Measurements from ENCODE around the gene HSP90AA1. TPM values are rescaled to one million over a fixed set of nuclear protein-coding genes. Genes with fewer than 3 reads are reported as not detected.

Gene HSP90AA1
- total RNA-seq, 1 experiment from 2014 or later: 464 TPM

GRCh38 chr14:102033241-102033640 is 53.6 kb downstream of the HSP90AA1 start:
- Histone ChIP-seq H3K27me3 (replicated peaks; ENCODE audit: control insufficient read depth, insufficient read depth, low read length) (no peaks in the 10 kb centered on the region), H3K9me3 (no peaks in the 10 kb centered on the region), H3K4me3 (ENCODE audit: low read depth, low read length) (no peak overlapping the region), H3K4me1 (peaks cover 16% of the 10 kb centered on the region), H3K36me3 (ENCODE audit: control insufficient read depth, insufficient read depth, low read length) (peaks cover 6% of the 10 kb centered on the region)
- Mint-ChIP-seq H3K27me3 (ENCODE audit: insufficient read depth, unreplicated experiment) (no peaks in the 10 kb centered on the region), H3K4me3 (ENCODE audit: unreplicated experiment) (no peak overlapping the region), H3K36me3 (ENCODE audit: insufficient read depth, unreplicated experiment) (peaks cover 58% of the 10 kb centered on the region), H3K27ac (ENCODE audit: unreplicated experiment) (no peak overlapping the region), H3K4me1 (ENCODE audit: low read depth, unreplicated experiment) (peaks cover 19% of the 10 kb centered on the region), H3K9me3 (ENCODE audit: unreplicated experiment) (no peaks in the 10 kb centered on the region)
- no peak for DNase-seq
- no peak for TF ChIP-seq CTCF (IDR thresholded peaks at IDR 0.05; ENCODE audit: insufficient read depth in 1 of 2, low read depth in 1 of 2, low read length in 1 of 2, severe bottlenecking in 1 of 2, unreplicated experiment in 1 of 2)
- CTCF ChIA-PET: interaction anchor here (0.5 kb wide), 1 partner anchor 19 kb away, joined by 3 read pairs; no protein-coding TSS in a partner anchor
- intact Hi-C loops (cut with micrococcal nuclease; ENCODE audit: unreplicated experiment): no loop called here
- no TSS peak for BruUV-seq (replicated peaks)
- POLR2A ChIA-PET: no interaction called here

Other genes with a start within 250 kb of the HSP90AA1 start
- 349 and 351 TPM in 2 replicates for gene DYNC1H1, start 122.5 kb downstream of the HSP90AA1 start, total RNA-seq (2022)
- gene WDR20, start 52.9 kb upstream of the HSP90AA1 start, total RNA-seq (2022): 32.5 and 34.0 TPM in 2 replicates
- gene MOK, start 218.1 kb upstream of the HSP90AA1 start, total RNA-seq (2022): 1.4 and 2.0 TPM in 2 replicates
- 9.8 and 11.9 TPM in 2 replicates for gene ZNF839, start 232.7 kb upstream of the HSP90AA1 start, total RNA-seq (2022)

All from Caco-2 (cell line).